ENCODE measurements around the gene GPC6.

The GPC6 gene

GRCh38 chr13:94435604-94436226, 1209.1 kb downstream of the GPC6 start:
- H3K79me2 ChIP-seq (ENCODE audit: low read length): no peaks in the 10 kb centered on the region
- H3K4me2 ChIP-seq (ENCODE audit: low read length): no peak overlapping the region
- no peaks in the 10 kb centered on the region for H4K20me1 ChIP-seq (ENCODE audit: insufficient read depth, low read length)
- TF ChIP-seq EZH2phosphoT487 (IDR thresholded peaks at IDR 0.05; ENCODE audit: low read depth) (no peak), CTCF (IDR thresholded peaks at IDR 0.05; ENCODE audit: low read depth, low read length) (peak; percentile 91)
- no peak overlapping the region for H3K27ac ChIP-seq (ENCODE audit: low read length)
- H2AFZ ChIP-seq (ENCODE audit: low read depth, low read length): no peak overlapping the region
- no peak overlapping the region for H3K4me3 ChIP-seq (ENCODE audit: low read length)
- H3K9me3 ChIP-seq (ENCODE audit: insufficient read depth, low read length): no peaks in the 10 kb centered on the region
- H3K36me3 ChIP-seq (replicated peaks; ENCODE audit: low read depth, low read length): no peaks in the 10 kb centered on the region
- H3K9ac ChIP-seq (ENCODE audit: low read length): no peak overlapping the region
- 0 out of 2 replicates have a peak, but pooled peaks cover 4% of the 10 kb centered on the region for H3K27me3 ChIP-seq (ENCODE audit: low read depth, low read length)
- H3K4me1 ChIP-seq (ENCODE audit: low read length): peaks cover 13% of the 10 kb centered on the region

GRCh38 chr13:94444826-94445225, 1218.2 kb downstream of the GPC6 start:
- Histone ChIP-seq H4K20me1 (ENCODE audit: insufficient read depth, low read length) (no peaks in the 10 kb centered on the region), H3K36me3 (replicated peaks; ENCODE audit: low read depth, low read length) (no peaks in the 10 kb centered on the region), H3K27me3 (ENCODE audit: low read depth, low read length) (no peaks in the 10 kb centered on the region), H3K4me1 (ENCODE audit: low read length) (no peaks in the 10 kb centered on the region), H3K27ac (ENCODE audit: low read length) (no peak overlapping the region), H3K9me3 (ENCODE audit: insufficient read depth, low read length) (no peaks in the 10 kb centered on the region), H3K4me3 (ENCODE audit: low read length) (no peak overlapping the region), H3K79me2 (ENCODE audit: low read length) (no peaks in the 10 kb centered on the region), H2AFZ (ENCODE audit: low read depth, low read length) (no peak overlapping the region), H3K9ac (ENCODE audit: low read length) (no peak overlapping the region), H3K4me2 (ENCODE audit: low read length) (no peak overlapping the region)
- TF ChIP-seq EZH2phosphoT487 (IDR thresholded peaks at IDR 0.05; ENCODE audit: low read depth) (no peak), CTCF (IDR thresholded peaks at IDR 0.05; ENCODE audit: low read depth, low read length) (no peak)

GRCh38 chr13:94454334-94454733, 1227.7 kb downstream of the GPC6 start:
- H3K79me2 ChIP-seq (ENCODE audit: low read length): no peaks in the 10 kb centered on the region
- no peak overlapping the region for H3K4me3 ChIP-seq (ENCODE audit: low read length)
- H2AFZ ChIP-seq (ENCODE audit: low read depth, low read length): no peak overlapping the region
- H3K27ac ChIP-seq (ENCODE audit: low read length): no peak overlapping the region
- H3K4me1 ChIP-seq (ENCODE audit: low read length): no peaks in the 10 kb centered on the region
- H3K4me2 ChIP-seq (ENCODE audit: low read length): no peak overlapping the region
- H3K9ac ChIP-seq (ENCODE audit: low read length): no peak overlapping the region
- no peaks in the 10 kb centered on the region for H3K27me3 ChIP-seq (ENCODE audit: low read depth, low read length)
- no peaks in the 10 kb centered on the region for H3K9me3 ChIP-seq (ENCODE audit: insufficient read depth, low read length)
- no peaks in the 10 kb centered on the region for H3K36me3 ChIP-seq (replicated peaks; ENCODE audit: low read depth, low read length)
- H4K20me1 ChIP-seq (ENCODE audit: insufficient read depth, low read length): no peaks in the 10 kb centered on the region
- no peak for TF ChIP-seq CTCF (IDR thresholded peaks at IDR 0.05; ENCODE audit: low read depth, low read length)
- TF ChIP-seq EZH2phosphoT487 (IDR thresholded peaks at IDR 0.05; ENCODE audit: low read depth): no peak

GRCh38 chr13:94454906-94455305, 1228.3 kb downstream of the GPC6 start:
- no peaks in the 10 kb centered on the region for H3K27me3 ChIP-seq (ENCODE audit: low read depth, low read length)
- no peaks in the 10 kb centered on the region for H3K36me3 ChIP-seq (replicated peaks; ENCODE audit: low read depth, low read length)
- no peak overlapping the region for H3K9ac ChIP-seq (ENCODE audit: low read length)
- no peak overlapping the region for H3K27ac ChIP-seq (ENCODE audit: low read length)
- H3K79me2 ChIP-seq (ENCODE audit: low read length): no peaks in the 10 kb centered on the region
- no peaks in the 10 kb centered on the region for H3K4me1 ChIP-seq (ENCODE audit: low read length)
- H4K20me1 ChIP-seq (ENCODE audit: insufficient read depth, low read length): no peaks in the 10 kb centered on the region
- no peak overlapping the region for H3K4me2 ChIP-seq (ENCODE audit: low read length)
- no peaks in the 10 kb centered on the region for H3K9me3 ChIP-seq (ENCODE audit: insufficient read depth, low read length)
- no peak overlapping the region for H3K4me3 ChIP-seq (ENCODE audit: low read length)
- no peak for TF ChIP-seq CTCF (IDR thresholded peaks at IDR 0.05; ENCODE audit: low read depth, low read length)
- no peak for TF ChIP-seq EZH2phosphoT487 (IDR thresholded peaks at IDR 0.05; ENCODE audit: low read depth)
- H2AFZ ChIP-seq (ENCODE audit: low read depth, low read length): no peak overlapping the region
